Measurements from ENCODE around the gene PSMA7. TPM values are rescaled to one million over a fixed set of nuclear protein-coding genes. Genes with fewer than 3 reads are reported as not detected.

Gene PSMA7
- total RNA-seq, 2 donors from 2014 or later, result 174 to 210 TPM

DNA sequence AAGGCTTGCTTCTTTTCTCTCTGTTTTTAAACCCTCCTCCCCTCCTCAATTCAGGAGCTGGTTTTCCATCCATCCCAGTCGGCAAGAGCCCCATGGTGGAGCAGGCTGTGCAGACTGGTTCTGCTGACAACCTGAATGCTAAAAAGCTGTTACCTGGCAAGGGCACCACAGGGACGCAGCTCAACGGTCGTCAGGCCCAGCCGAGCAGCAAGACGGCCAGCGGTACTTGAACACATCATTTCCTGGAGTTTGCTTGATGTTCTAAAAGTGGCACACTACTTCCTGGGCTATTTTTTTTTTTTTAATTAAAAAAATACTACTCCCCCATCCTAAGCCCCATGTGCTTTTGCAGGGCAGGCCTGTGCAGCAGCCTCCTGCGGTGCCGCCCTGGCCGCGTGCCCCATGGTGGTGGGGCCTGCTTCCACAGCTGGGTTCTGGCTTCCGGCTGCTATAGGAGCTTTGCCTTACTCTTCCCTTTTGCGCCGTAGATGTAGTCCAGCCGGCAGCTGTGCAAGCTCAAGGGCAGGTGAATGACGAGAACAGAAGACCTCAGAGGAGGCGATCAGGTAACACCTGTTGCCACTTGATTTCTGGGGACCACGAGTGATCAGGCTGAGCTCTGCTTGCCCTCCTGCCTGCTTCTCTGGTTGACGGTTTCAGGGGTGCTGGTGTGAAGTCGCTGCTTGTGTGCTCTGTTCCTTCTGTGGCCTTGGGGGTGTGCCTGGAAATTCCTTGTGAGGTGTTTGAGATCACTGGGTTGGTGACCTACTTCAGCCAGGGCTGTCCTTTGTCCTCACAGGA, 13.3 kb downstream of the PSMA7 start:
- DNase-seq, result no peak
- no peak for ATAC-seq
- intact Hi-C loops (cut with DNase I), result loop anchor here in 1 of 2 donors (10.0 kb wide), 1 partner anchor 65 kb away; the partner anchor contains the start of gene TAF4

- ATAC-seq, result no peak
- no peak for DNase-seq
- intact Hi-C loops (cut with DNase I), result loop anchor here in 1 of 2 donors (10.0 kb wide), 1 partner anchor 64 kb away; the partner anchor contains the start of gene TAF4
Observed at GRCh38 chr20:62128502-62128901, 14.7 kb downstream of the PSMA7 start.

DNA sequence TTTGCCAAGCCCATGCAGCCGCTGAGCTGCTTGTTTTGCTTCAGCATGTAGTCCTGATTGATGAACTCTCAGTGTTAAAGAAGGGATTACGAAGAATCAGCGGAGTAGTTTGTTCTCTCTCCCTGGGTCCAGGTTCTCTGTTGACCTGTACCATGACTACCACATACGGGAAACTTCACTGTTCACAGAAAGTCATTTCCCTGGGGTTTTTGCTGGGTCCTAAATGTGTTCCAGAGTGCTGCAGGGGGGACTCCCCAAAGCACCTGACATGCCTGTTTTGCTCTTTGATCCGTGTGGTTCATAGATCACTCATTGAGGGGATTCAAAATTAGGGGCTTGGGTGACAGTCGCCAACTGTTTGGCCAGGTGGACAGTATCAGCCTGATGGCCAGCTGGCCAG, 15.4 kb downstream of the PSMA7 start:
- DNase-seq (no peak), ATAC-seq (no peak)
- intact Hi-C loops (cut with DNase I), result loop anchor here in 1 of 2 donors (10.0 kb wide), 1 partner anchor 63 kb away; the partner anchor contains the start of gene TAF4

- ATAC-seq (no peak), DNase-seq (no peak)
- intact Hi-C loops (cut with DNase I), result loop anchor here in 1 of 2 donors (10.0 kb wide), 1 partner anchor 61 kb away; the partner anchor contains the start of gene TAF4
Observed at GRCh38 chr20:62126141-62126540, 17.1 kb downstream of the PSMA7 start.

DNA sequence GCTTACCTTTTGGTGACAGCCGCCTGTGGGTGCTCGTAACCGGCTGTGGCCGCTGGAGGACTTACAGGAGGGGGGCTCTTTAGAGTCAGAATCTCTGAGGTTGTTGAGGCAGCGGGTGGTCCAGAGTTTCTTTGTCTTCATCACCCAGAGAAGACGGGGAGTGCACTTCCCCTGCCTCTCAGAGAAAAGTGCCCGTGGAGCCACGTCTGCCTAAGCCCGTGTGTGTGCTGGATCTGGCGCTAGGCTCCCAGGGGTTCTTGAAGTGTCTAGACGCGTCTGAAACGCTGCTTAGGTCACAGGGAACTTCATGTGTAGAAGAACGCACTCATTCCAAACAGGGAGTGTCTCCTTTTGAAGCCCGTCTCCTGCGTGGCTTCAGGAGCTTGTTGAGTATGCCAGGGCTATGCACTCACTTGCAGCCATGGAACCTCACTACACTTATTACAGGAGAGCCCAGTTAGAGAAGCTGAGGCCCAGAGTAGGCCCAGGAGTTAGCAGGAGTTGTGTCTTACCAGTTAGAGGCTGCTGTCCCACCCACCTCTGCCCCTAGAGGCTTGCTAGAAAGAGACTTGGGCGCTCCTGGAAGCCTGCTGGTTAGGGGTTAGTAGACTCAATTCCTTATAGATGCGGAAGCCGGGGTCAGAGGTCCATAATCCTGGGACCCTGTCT, 19.6 kb downstream of the PSMA7 start:
- ATAC-seq, result no peak
- DNase-seq, result no peak
- intact Hi-C loops (cut with DNase I), result loop anchor here in 1 of 2 donors (10.0 kb wide), 1 partner anchor 59 kb away; the partner anchor contains the start of gene TAF4

DNA sequence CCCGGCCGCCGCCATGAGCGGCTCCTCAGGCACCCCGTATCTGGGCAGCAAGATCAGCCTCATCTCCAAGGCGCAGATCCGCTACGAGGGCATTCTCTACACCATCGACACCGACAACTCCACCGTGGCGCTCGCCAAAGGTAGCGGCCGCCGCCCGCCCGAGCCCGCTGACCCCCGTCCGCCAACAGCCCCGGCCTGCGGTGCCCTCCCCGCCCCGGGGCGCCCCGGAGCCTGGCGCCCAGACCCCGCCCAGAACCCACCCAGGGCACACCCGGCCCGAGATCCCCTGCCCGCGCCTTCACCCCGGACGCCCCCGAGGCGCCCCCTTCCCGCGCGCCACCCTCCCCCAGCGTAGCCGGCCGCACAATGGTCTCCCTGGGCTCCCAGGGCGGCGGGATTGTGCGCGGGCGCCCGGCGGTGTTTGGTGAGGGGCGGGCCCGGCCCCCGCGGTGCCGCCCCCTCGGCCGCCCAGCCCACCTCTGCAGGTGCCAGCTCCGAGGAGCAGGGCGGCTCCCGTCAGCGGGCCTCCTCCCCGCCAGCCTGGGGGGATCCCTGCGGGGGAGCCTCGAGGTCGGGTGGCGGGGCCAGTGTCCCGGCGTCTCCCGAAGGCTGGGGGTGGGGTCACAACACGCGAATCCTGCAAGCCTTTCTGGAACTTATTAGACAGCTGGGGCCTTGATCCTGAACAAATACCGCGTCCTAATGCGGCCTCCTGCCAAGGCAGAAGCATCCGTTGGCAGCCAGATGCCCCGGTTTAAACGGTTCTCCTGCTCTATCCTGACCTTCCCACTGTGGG, 20.3 kb downstream of the PSMA7 start:
- intact Hi-C loops (cut with DNase I), result loop anchor here in 1 of 2 donors (10.0 kb wide), 1 partner anchor 58 kb away; the partner anchor contains the start of gene TAF4
- DNase-seq (peak; percentile 41), ATAC-seq (peak; percentile 7 to 29)

- DNase-seq (peak; percentile 97), ATAC-seq (peak; percentile 92 to 93)
- intact Hi-C loops (cut with DNase I), result loop anchor here in 1 of 2 donors (10.0 kb wide), 1 partner anchor 57 kb away; the partner anchor contains the start of gene TAF4
Observed at GRCh38 chr20:62121776-62122653, 21.2 kb downstream of the PSMA7 start, which contains the start of gene LSM14B. Gene LSM14B (plus strand): TSS chr20:62122475. CDS start chr20:62122667, 192 bp downstream.

- intact Hi-C loops (cut with DNase I), result loop anchor here in 1 of 2 donors (10.0 kb wide), 1 partner anchor 56 kb away; the partner anchor contains the start of gene TAF4
- ATAC-seq, result peak; percentile 2
- peak; percentile 62 for DNase-seq
Observed at GRCh38 chr20:62120990-62121775, 22.0 kb downstream of the PSMA7 start.

DNA sequence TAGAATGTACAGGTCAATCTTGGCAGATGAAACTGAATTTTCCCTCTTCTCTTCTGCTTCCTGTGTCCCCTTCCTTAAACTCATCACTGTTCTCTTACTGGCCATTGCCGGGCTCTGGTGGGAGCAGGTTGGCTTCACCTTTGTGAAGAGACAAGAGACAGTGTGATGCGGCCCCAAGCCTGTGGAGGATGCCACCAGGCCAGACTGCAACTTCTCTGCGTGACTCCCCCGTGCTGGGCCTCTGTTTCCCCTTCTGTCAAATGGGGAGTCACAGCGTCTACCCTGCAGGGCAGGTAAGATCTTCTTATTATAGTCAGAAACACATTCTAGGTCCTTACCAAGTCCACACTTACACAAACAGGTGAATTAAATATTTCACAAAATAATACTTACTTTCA, 22.8 kb downstream of the PSMA7 start:
- no peak for DNase-seq

GRCh38 chr20:62119591-62120364, 23.4 kb downstream of the PSMA7 start:
- DNase-seq, result no peak
- ATAC-seq, result no peak
- intact Hi-C loops (cut with DNase I), result loop anchor here in 1 of 2 donors (10.0 kb wide), 1 partner anchor 55 kb away; the partner anchor contains the start of gene TAF4

More for the DNA sequence above, 22.8 kb downstream of the PSMA7 start:
- intact Hi-C loops (cut with DNase I), result loop anchor here in 1 of 2 donors (10.0 kb wide), 1 partner anchor 56 kb away; the partner anchor contains the start of gene TAF4
- no peak for ATAC-seq

DNA sequence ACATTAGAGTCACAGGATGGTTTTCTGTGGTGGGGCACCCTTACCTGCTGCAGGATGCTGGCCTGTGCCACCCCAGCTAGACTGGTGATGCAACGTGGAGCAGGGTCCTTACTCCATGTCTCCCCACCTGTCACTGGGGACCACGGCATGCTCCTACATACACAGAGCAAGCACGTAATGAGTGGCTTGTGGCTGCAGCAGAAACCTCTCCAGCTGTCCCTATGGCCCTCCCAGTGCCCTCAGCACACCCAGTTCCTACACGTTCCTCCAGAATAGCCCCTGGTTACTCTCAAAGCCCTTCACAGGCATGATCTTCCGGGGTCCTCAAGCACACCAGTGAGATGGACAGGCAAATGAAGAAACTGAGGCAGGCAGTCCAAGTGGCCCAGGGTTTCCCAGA, 24.1 kb downstream of the PSMA7 start:
- ATAC-seq, result no peak
- intact Hi-C loops (cut with DNase I), result no loop called here
- no peak for DNase-seq

DNA sequence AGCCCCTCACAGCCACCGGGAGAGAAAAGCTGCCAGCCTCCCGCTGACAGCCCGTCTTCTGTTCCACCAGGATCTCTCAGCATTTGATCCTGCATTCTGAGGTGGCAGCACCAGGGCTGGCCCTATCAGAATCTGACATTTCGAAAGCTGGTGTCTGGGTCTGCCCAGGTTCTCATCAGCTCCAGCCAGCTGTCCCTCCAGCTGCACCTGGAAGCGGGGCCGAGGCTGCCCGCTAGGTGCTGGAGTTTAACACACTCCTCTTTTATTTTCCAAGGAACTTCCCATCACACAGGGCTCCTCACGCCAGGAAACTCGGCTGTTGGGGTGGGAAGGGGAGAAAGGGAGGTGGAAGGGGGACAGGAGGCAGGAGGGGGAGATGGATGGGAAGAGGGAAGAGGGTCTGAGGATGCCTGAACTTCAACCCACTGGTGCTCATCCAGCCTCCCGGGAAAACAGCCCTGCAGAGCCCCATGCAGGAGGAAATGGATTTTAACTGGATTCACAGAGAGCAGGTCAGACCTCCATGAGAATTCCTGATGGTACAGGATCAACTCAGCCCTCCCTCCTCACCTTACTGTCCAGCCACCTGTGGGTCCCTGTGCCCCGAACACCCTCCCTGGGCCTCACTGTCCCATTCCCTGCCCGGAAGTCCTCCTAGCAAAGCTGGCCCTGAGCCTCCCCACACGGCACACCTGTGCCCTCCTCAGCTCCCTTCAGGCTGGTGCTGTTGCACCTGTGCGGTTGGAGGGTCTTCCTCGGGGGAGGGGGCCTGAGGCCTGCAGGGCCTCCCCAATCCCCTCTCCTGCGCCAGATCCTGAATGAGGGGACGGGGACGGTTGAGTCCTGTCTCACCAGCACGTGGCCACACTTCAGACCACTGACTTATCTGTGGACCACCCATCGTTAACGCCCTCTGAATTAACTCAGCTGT, 24.8 kb downstream of the PSMA7 start:
- intact Hi-C loops (cut with DNase I), result no loop called here
- DNase-seq, result no peak
- ATAC-seq, result no peak

- DNase-seq (peak; percentile 60), ATAC-seq (no peak)
- intact Hi-C loops (cut with DNase I), result no loop called here
Observed at GRCh38 chr20:62117658-62118057, 25.5 kb downstream of the PSMA7 start.

DNA sequence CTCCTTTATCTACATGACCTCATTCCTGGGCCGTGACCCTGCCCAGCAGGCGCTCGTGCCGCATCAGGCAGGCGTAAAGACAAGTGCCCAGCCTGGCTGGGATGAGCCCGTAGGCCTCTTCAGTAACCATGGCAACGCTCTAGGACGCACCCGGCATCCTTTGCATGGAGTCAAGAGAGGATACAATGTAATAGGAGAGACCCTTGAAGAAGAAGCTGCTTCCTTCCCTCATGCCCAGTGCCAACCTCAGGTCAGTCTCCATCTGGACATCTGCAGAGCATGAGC, 25.9 kb downstream of the PSMA7 start:
- DNase-seq (no peak), ATAC-seq (no peak)
- intact Hi-C loops (cut with DNase I), result no loop called here

- no peak for DNase-seq
- intact Hi-C loops (cut with DNase I), result no loop called here
- ATAC-seq, result no peak
Observed at GRCh38 chr20:62116558-62117361, 26.4 kb downstream of the PSMA7 start.

Measured in left cardiac atrium (tissue), 4 donors.